HG02763 (cell line): Measurements from ENCODE around the gene MRPL1.
"Not testable (repeated sequence)": the region's sequence is repeated elsewhere in the genome, so short reads cannot be mapped to it uniquely, and the experiment has no call there.

Source experiments
- ATAC-seq: cut with Tn5 transposase; IDR thresholded peaks from one replicate; pipeline ENCODE4 v1.9.1; 2021; ENCODE audit warnings: mild to moderate bottlenecking, moderate library complexity; ENCODE audit not compliant: unreplicated experiment

MRPL1 gene

GRCh38 chr4:77963004-77963403 is 100.4 kb downstream of the MRPL1 start:
- no peak for ATAC-seq

- not testable (repeated sequence) for ATAC-seq
Measured at GRCh38 chr4:77973657-77974056, 111.0 kb downstream of the MRPL1 start.

- ATAC-seq = not testable (repeated sequence)
Measured at GRCh38 chr4:77982900-77983540, 120.4 kb downstream of the MRPL1 start.

GRCh38 chr4:77983612-77984311 is 121.1 kb downstream of the MRPL1 start:
- not testable (repeated sequence) for ATAC-seq

- no peak for ATAC-seq
Measured at GRCh38 chr4:77989968-77990367, 127.3 kb downstream of the MRPL1 start.

- no peak for ATAC-seq
Measured at GRCh38 chr4:77990456-77990855, 127.8 kb downstream of the MRPL1 start.

- ATAC-seq = no peak
Measured at GRCh38 chr4:77990904-77991358, 128.3 kb downstream of the MRPL1 start.

- no peak for ATAC-seq
Measured at GRCh38 chr4:77992581-77992980, 130.0 kb downstream of the MRPL1 start.

GRCh38 chr4:77994194-77994721 is 131.6 kb downstream of the MRPL1 start:
- ATAC-seq = no peak

GRCh38 chr4:77996076-77996475 is 133.4 kb downstream of the MRPL1 start:
- no peak for ATAC-seq

GRCh38 chr4:78001531-78001930 is 138.9 kb downstream of the MRPL1 start:
- no peak for ATAC-seq

GRCh38 chr4:78002260-78002659 is 139.6 kb downstream of the MRPL1 start:
- no peak for ATAC-seq
